H1 (cell line): Measurements from ENCODE around the gene APH1B. TPM values are rescaled to one million over a fixed set of nuclear protein-coding genes. Genes with fewer than 3 reads are reported as not detected.

Experiments
- CTCF ChIA-PET: fragments of 300-600 bp; sonication (Branson Sonifier 250); formaldehyde crosslinking; loops from one replicate; lab custom pipeline; 2021; ENCODE audit not compliant: partially characterized antibody; lab: Charles Lee
- POLR2A ChIA-PET: fragments of 300-600 bp; sonication (Branson Sonifier 250); formaldehyde crosslinking; loops from one replicate; lab custom pipeline; 2021; ENCODE audit warnings: inconsistent platforms; ENCODE audit not compliant: partially characterized antibody; lab: Charles Lee
- DNase-seq, 2 experiments: peaks; one replicate each; pipeline versions ENCODE4 v3.0.0 to v3.0.0-alpha.2; 2010 to 2022; ENCODE audit warnings: low spot score in 2 of 2, low read depth in 1 of 2, mixed read lengths in 1 of 2
- FAIRE-seq: peaks from 2 replicates; lab custom pipeline; 2011; peaks lifted over from hg19 to GRCh38; lab: Jason Lieb, UNC
- H2AFZ ChIP-seq: 2 replicates; pipeline ENCODE4 v1.8.1; 2012; ENCODE audit warnings: low read length, inconsistent platforms
- H2AK5ac ChIP-seq: 2 replicates; pipeline ENCODE4 v1.6.1; 2013; ENCODE audit warnings: low read depth, low read length
- H2BK120ac ChIP-seq: replicated peaks from 2 replicates; pipeline ENCODE3; 2013; ENCODE audit warnings: low read depth, low read length, inconsistent platforms
- H2BK12ac ChIP-seq: 2 replicates; pipeline ENCODE4 v1.6.1; 2013; ENCODE audit warnings: low read depth, low read length
- H2BK15ac ChIP-seq: 2 replicates; pipeline ENCODE4 v1.6.1; 2013; ENCODE audit warnings: low read length
- H2BK20ac ChIP-seq: 2 replicates; pipeline ENCODE4 v1.6.1; 2013; ENCODE audit warnings: low read length
- H2BK5ac ChIP-seq: 2 replicates; pipeline ENCODE4 v1.6.1; 2013; ENCODE audit warnings: low read depth, low read length
- H3K14ac ChIP-seq: 2 replicates; pipeline ENCODE4 v1.6.1; 2013; ENCODE audit warnings: inconsistent platforms; ENCODE audit not compliant: insufficient read length
- H3K18ac ChIP-seq: 2 replicates; pipeline ENCODE4 v1.6.1; 2013; ENCODE audit warnings: low read length; ENCODE audit errors: extremely low read depth
- H3K23ac ChIP-seq: 2 replicates; pipeline ENCODE4 v1.6.1; 2013; ENCODE audit warnings: inconsistent platforms; ENCODE audit not compliant: insufficient read length
- H3K23me2 ChIP-seq: 2 replicates; pipeline ENCODE4 v1.6.1; 2013; ENCODE audit warnings: low read depth, low read length
- H3K27ac ChIP-seq: 2 replicates; pipeline ENCODE4 v1.6.1; 2011; ENCODE audit warnings: low read depth, low read length, inconsistent platforms
- H3K27me3 ChIP-seq, 4 experiments: replicated peaks in 1 of 4; 1 replicate in 1 of 4; 2 replicates in 3 of 4; pipeline versions ENCODE4 v1.6.1 to v1.8.1; 2011 to 2013; ENCODE audit warnings: low read length in 3 of 4, mild to moderate bottlenecking in 3 of 4, inconsistent platforms in 2 of 4, mixed read lengths in 2 of 4, moderate library complexity in 1 of 4; ENCODE audit not compliant: control insufficient read depth in 3 of 4, insufficient read depth in 3 of 4; ENCODE audit errors: extremely low read depth in 1 of 4
- H3K36me3 ChIP-seq, 4 experiments: 2 replicates each; pipeline versions ENCODE4 v1.6.1 to v1.8.1; 2011 to 2013; ENCODE audit warnings: mild to moderate bottlenecking in 4 of 4, low read length in 3 of 4, moderate library complexity in 2 of 4, control low read depth in 1 of 4, inconsistent platforms in 1 of 4; ENCODE audit not compliant: insufficient read depth in 4 of 4, control insufficient read depth in 2 of 4
- H3K4ac ChIP-seq: replicated peaks from 2 replicates; pipeline ENCODE3; 2013; ENCODE audit warnings: low read length, low read depth, mixed read lengths, inconsistent platforms; ENCODE audit not compliant: insufficient read length
- H3K4me1 ChIP-seq, 4 experiments: replicated peaks in 1 of 4; 1 replicate in 1 of 4; 2 replicates in 3 of 4; pipeline versions ENCODE4 v1.6.1 to v1.8.1; 2011 to 2013; ENCODE audit warnings: low read length in 3 of 4, inconsistent platforms in 2 of 4, mixed read lengths in 1 of 4; ENCODE audit not compliant: insufficient read depth in 4 of 4, control insufficient read depth in 3 of 4
- H3K4me2 ChIP-seq, 2 experiments: 2 replicates each; pipeline versions ENCODE4 v1.6.1 to v1.8.1; 2011 to 2013; ENCODE audit warnings: low read depth in 2 of 2, low read length in 2 of 2, control low read depth in 1 of 2, inconsistent platforms in 1 of 2, mild to moderate bottlenecking in 1 of 2; ENCODE audit not compliant: insufficient read depth in 1 of 2
- H3K4me3 ChIP-seq, 4 experiments: fragments of 200-600, 300-600 bp in 1 of 4; sonication (generic), shearing (Covaris generic), sonication (Bioruptor Twin) in 1 of 4; 2 replicates each; pipeline versions ENCODE4 v1.5.1 to v1.8.1; 2011 to 2016; ENCODE audit warnings: low read length in 4 of 4, low read depth in 3 of 4, control low read depth in 2 of 4, inconsistent platforms in 2 of 4, mild to moderate bottlenecking in 2 of 4, mixed read lengths in 1 of 4, moderate library complexity in 1 of 4; ENCODE audit not compliant: insufficient read depth in 2 of 4; ENCODE audit errors: extremely low read depth in 1 of 4
- H3K56ac ChIP-seq: replicated peaks from 2 replicates; pipeline ENCODE3; 2013; ENCODE audit warnings: low read depth, mild to moderate bottlenecking, mixed read lengths, low read length, inconsistent platforms; ENCODE audit not compliant: insufficient read length
- H3K79me1 ChIP-seq: 2 replicates; pipeline ENCODE4 v1.6.1; 2013; ENCODE audit warnings: low read depth, low read length, control low read depth
- H3K79me2 ChIP-seq, 2 experiments: 2 replicates each; pipeline versions ENCODE4 v1.6.1 to v1.8.1; 2012 to 2013; ENCODE audit warnings: low read length in 2 of 2, mild to moderate bottlenecking in 2 of 2, inconsistent platforms in 1 of 2; ENCODE audit not compliant: insufficient read depth in 2 of 2, control insufficient read depth in 1 of 2
- H3K9ac ChIP-seq, 4 experiments: replicated peaks in 1 of 4; 1 replicate in 1 of 4; 2 replicates in 3 of 4; pipeline versions ENCODE4 v1.6.1 to v1.8.1; 2011 to 2013; ENCODE audit warnings: low read depth in 3 of 4, low read length in 3 of 4, control low read depth in 2 of 4, mild to moderate bottlenecking in 2 of 4, moderate library complexity in 2 of 4, inconsistent platforms in 1 of 4; ENCODE audit errors: extremely low read depth in 1 of 4
- H3K9me3 ChIP-seq, 2 experiments: 2 replicates each; pipeline versions ENCODE4 v1.6.1 to v1.8.1; 2012 to 2013; ENCODE audit warnings: mild to moderate bottlenecking in 2 of 2, moderate library complexity in 2 of 2, control low read depth in 1 of 2, inconsistent platforms in 1 of 2, low read depth in 1 of 2, low read length in 1 of 2, mixed read lengths in 1 of 2; ENCODE audit not compliant: insufficient read depth in 2 of 2
- H4K20me1 ChIP-seq, 2 experiments: replicated peaks in 1 of 2; 2 replicates each; pipeline versions ENCODE3 to v1.8.1; 2011 to 2013; ENCODE audit warnings: inconsistent platforms in 2 of 2, low read length in 2 of 2, mild to moderate bottlenecking in 1 of 2; ENCODE audit not compliant: insufficient read depth in 2 of 2, control insufficient read depth in 1 of 2
- H4K5ac ChIP-seq: 2 replicates; pipeline ENCODE4 v1.6.1; 2013; ENCODE audit warnings: low read length, low read depth, mixed read lengths, inconsistent platforms; ENCODE audit not compliant: insufficient read length
- H4K8ac ChIP-seq: 2 replicates; pipeline ENCODE4 v1.8.0; 2013; ENCODE audit warnings: mild to moderate bottlenecking, moderate library complexity, low read length, inconsistent platforms; ENCODE audit not compliant: insufficient read depth; ENCODE audit errors: extremely low read depth
- H4K91ac ChIP-seq: replicated peaks from 2 replicates; pipeline ENCODE3; 2013; ENCODE audit warnings: low read length, mixed read lengths, inconsistent platforms; ENCODE audit not compliant: insufficient read length
- ATF2 ChIP-seq: IDR thresholded peaks from 2 replicates; pipeline ENCODE4 v1.6.1; 2012; ENCODE audit warnings: low read length, inconsistent platforms
- CTCF ChIP-seq, 3 experiments: IDR thresholded peaks; 1 replicate in 2 of 3; 2 replicates in 1 of 3; pipeline versions ENCODE4 v1.5.1 to v1.6.1; 2011; ENCODE audit warnings: low read length in 3 of 3, mild to moderate bottlenecking in 3 of 3, inconsistent platforms in 2 of 3, low read depth in 1 of 3, moderate library complexity in 1 of 3; ENCODE audit not compliant: insufficient read depth in 1 of 3; ENCODE audit errors: control extremely low read depth in 1 of 3
- KDM5A ChIP-seq: fragments of 200-600 bp; IDR thresholded peaks from 2 replicates; pipeline ENCODE4 v1.7.1; 2012; ENCODE audit warnings: mild to moderate bottlenecking, low read length, inconsistent platforms, mixed read lengths
- PHF8 ChIP-seq: fragments of 200-600 bp; sonication (generic); conservative IDR thresholded peaks from 2 replicates; pipeline ENCODE4 v1.7.1; 2012; ENCODE audit warnings: low read depth, mild to moderate bottlenecking, inconsistent platforms, low read length, moderate library complexity
- POLR2AphosphoS5 ChIP-seq: IDR thresholded peaks from 2 replicates; pipeline ENCODE4 v1.6.1; 2011; ENCODE audit warnings: low read depth, low read length
- RNF2 ChIP-seq: fragments of 200-900, 300-1000 bp; sonication (generic); IDR thresholded peaks from 2 replicates; pipeline ENCODE4 v1.7.1; 2016; ENCODE audit warnings: borderline replicate concordance, low read depth, mild to moderate bottlenecking, antibody characterized with exemption, low read length; ENCODE audit not compliant: poor library complexity, severe bottlenecking; ENCODE audit errors: missing control alignments
- TAF1 ChIP-seq: IDR thresholded peaks from 2 replicates; pipeline ENCODE4 v1.6.1; 2011; ENCODE audit warnings: mild to moderate bottlenecking, low read depth, low read length
- ZNF274 ChIP-seq: IDR thresholded peaks from 2 replicates; pipeline ENCODE4 v1.7.0; 2012; ENCODE audit warnings: low read length, borderline replicate concordance; ENCODE audit errors: extremely low read depth
- WGBS, 2 experiments: shearing (Covaris generic) in 1 of 2; methylation state at CpG; one replicate each; pipeline versions ENCODE4 v1.1.6 to v1.1.7; 2013 to 2015; ENCODE audit warnings: low lambda C conversion rate in 2 of 2, mixed read lengths in 2 of 2, inconsistent platforms in 1 of 2, low coverage in 1 of 2, missing lambda C conversion rate in 1 of 2; ENCODE audit not compliant: insufficient replicate concordance in 2 of 2, insufficient coverage in 1 of 2, insufficient read length in 1 of 2; ENCODE audit errors: extremely low coverage in 1 of 2, missing lambda C conversion rate in 1 of 2; 5-methylcytosine and 5-hydroxymethylcytosine counted together
- polyA plus RNA-seq, 7 experiments: library from polyadenylated mRNA; depleted of rRNA in 3 of 7; stranded (reverse) in 5 of 7; unstranded in 2 of 7; fragments of >200 nt in 5 of 7; fragments of 200-250 nt in 2 of 7; gene quantifications; 1 replicate in 5 of 7; 2 replicates in 1 of 7; 4 replicates in 1 of 7; pipeline versions ENCODE4 v1.2.1 to v1.2.3, GENCODE V29; 2011 to 2013; ENCODE audit warnings: missing spikeins in 2 of 7, mixed read lengths in 2 of 7
- total RNA-seq: library from RNA; stranded (reverse); fragmentation: NEBNext Ultra II Directional; extraction: Animal tissue kit (Norgen Biotek cat#: 25700); gene quantifications from 2 replicates; pipeline ENCODE4 v1.2.1, GENCODE V29; 2021

The APH1B gene
- total and polyA plus RNA-seq, 2 of the 8 experiments (the other 6 are each of a cell fraction or from before 2014, with no cell fraction given), result 11.5 to 22.9 TPM

GRCh38 chr15:63332367-63333124 lies 55.1 kb downstream of the APH1B start:
- Histone ChIP-seq H3K79me2 (no peaks in the 10 kb centered on the region), H4K5ac (no peak overlapping the region), H3K14ac (no peak overlapping the region), H3K79me1 (no peaks in the 10 kb centered on the region), H3K4me2 (no peak overlapping the region), H3K56ac (no peak overlapping the region), H3K23ac (no peak overlapping the region), H3K36me3 (no peaks in the 10 kb centered on the region), H4K20me1 (no peaks in the 10 kb centered on the region), H3K18ac (no peak overlapping the region), H2BK5ac (no peak overlapping the region), H3K27me3 (no peaks in the 10 kb centered on the region), H3K4ac (no peak overlapping the region), H4K91ac (no peak overlapping the region), H3K4me3 (no peak overlapping the region), H2AK5ac (no peak overlapping the region), H2BK120ac (no peak overlapping the region), H3K27ac (no peak overlapping the region), H3K9me3 (no peaks in the 10 kb centered on the region), H4K8ac (no peak overlapping the region), H2BK20ac (no peak overlapping the region), H2BK15ac (no peak overlapping the region), H2AFZ (no peak overlapping the region), H3K4me1 (no peaks in the 10 kb centered on the region; a peak in 1 of 7 replicates), H3K23me2 (no peaks in the 10 kb centered on the region), H3K9ac (no peak overlapping the region), H2BK12ac (no peak overlapping the region)
- ChIA-PET CTCF (interaction anchor here (1.4 to 2.0 kb wide), 3 partner anchors 10 to 37 kb away, joined by 3 to 5 read pairs (median 5); no protein-coding TSS in a partner anchor), POLR2A (no interaction called here)
- 85% methylated on average over 9 of the region's 9 CpGs; no CpG with 5 or more reads in 1 of the 2 experiments for WGBS, 2 experiments
- DNase-seq, result no peak
- no peak for FAIRE-seq
- no peak for TF ChIP-seq ZNF274
- TF ChIP-seq TAF1, result no peak
- no peak for TF ChIP-seq RNF2
- no peak for TF ChIP-seq KDM5A
- no peak for TF ChIP-seq ATF2
- no peak for TF ChIP-seq CTCF (IDR thresholded peaks at IDR 0.05; ENCODE audit: control extremely low read depth in 1 of 3, insufficient read depth in 1 of 3, low read depth in 1 of 3, low read length in 3 of 3)
- no peak for TF ChIP-seq POLR2AphosphoS5
- no peak for TF ChIP-seq PHF8
